Measurements from ENCODE around the gene PCCA.

DNA sequence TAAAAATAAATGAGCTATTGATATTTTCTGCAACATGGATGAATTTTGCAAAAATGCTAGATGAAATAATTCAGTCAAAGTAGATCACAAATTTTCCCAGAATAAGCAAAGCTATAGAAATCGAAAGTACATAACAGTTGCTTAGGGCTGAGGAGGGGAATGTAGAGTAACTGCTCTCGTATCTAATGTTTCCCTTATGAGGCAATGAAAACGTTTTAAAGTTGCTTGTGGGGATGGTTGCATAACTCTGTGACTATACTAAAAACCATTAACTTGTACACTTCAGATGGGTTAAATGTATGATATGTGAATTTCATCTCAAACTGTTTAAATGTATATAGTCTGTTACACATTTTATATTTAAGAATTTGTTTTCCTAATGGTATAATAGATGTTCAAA is 268.0 kb downstream of the PCCA start:
- TF ChIP-seq, protein P1, sequence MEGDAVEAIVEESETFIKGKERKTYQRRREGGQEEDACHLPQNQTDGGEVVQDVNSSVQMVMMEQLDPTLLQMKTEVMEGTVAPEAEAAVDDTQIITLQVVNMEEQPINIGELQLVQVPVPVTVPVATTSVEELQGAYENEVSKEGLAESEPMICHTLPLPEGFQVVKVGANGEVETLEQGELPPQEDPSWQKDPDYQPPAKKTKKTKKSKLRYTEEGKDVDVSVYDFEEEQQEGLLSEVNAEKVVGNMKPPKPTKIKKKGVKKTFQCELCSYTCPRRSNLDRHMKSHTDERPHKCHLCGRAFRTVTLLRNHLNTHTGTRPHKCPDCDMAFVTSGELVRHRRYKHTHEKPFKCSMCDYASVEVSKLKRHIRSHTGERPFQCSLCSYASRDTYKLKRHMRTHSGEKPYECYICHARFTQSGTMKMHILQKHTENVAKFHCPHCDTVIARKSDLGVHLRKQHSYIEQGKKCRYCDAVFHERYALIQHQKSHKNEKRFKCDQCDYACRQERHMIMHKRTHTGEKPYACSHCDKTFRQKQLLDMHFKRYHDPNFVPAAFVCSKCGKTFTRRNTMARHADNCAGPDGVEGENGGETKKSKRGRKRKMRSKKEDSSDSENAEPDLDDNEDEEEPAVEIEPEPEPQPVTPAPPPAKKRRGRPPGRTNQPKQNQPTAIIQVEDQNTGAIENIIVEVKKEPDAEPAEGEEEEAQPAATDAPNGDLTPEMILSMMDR (IDR thresholded peaks at IDR 0.05) = no peak
- no peak for TF ChIP-seq POLR2A (IDR thresholded peaks at IDR 0.05)
